Measurements from ENCODE around the gene PEAR1. TPM values are rescaled to one million over a fixed set of nuclear protein-coding genes. Genes with fewer than 3 reads are reported as not detected.
A peak's percentile ranks its signal among the peaks of the same experiment; 100 is the strongest.

The PEAR1 gene
- total RNA-seq, 2 donors from 2014 or later = 7.9 to 12.5 TPM

DNA sequence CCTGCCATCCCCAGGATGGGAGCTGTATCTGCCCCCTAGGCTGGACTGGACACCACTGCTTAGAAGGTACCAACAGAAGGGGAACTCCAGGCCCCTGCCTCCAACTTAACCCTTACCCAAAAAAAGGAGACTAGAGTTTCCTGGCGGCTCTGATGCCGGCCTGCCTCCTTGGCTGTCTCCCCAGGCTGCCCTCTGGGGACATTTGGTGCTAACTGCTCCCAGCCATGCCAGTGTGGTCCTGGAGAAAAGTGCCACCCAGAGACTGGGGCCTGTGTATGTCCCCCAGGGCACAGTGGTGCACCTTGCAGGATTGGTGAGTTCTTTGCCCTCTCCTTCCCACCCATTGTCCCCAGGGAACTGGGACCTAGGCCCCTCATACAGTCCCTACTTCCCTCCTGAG, 18.8 kb downstream of the PEAR1 start:
- Histone ChIP-seq H3K4me1 (peaks cover 0 to 15% of the 10 kb centered on the region in 2 donors), H3K4me3 (no peak overlapping the region), H3K27ac (no peak overlapping the region), H3K36me3 (peaks cover 35% of the 10 kb centered on the region), H3K27me3 (no peaks in the 10 kb centered on the region), H3K9me3 (no peaks in the 10 kb centered on the region)
- TF ChIP-seq, protein P1, sequence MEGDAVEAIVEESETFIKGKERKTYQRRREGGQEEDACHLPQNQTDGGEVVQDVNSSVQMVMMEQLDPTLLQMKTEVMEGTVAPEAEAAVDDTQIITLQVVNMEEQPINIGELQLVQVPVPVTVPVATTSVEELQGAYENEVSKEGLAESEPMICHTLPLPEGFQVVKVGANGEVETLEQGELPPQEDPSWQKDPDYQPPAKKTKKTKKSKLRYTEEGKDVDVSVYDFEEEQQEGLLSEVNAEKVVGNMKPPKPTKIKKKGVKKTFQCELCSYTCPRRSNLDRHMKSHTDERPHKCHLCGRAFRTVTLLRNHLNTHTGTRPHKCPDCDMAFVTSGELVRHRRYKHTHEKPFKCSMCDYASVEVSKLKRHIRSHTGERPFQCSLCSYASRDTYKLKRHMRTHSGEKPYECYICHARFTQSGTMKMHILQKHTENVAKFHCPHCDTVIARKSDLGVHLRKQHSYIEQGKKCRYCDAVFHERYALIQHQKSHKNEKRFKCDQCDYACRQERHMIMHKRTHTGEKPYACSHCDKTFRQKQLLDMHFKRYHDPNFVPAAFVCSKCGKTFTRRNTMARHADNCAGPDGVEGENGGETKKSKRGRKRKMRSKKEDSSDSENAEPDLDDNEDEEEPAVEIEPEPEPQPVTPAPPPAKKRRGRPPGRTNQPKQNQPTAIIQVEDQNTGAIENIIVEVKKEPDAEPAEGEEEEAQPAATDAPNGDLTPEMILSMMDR (IDR thresholded peaks at IDR 0.05) = no peak
- DNase-seq (ENCODE audit: low spot score) = no peak

DNA sequence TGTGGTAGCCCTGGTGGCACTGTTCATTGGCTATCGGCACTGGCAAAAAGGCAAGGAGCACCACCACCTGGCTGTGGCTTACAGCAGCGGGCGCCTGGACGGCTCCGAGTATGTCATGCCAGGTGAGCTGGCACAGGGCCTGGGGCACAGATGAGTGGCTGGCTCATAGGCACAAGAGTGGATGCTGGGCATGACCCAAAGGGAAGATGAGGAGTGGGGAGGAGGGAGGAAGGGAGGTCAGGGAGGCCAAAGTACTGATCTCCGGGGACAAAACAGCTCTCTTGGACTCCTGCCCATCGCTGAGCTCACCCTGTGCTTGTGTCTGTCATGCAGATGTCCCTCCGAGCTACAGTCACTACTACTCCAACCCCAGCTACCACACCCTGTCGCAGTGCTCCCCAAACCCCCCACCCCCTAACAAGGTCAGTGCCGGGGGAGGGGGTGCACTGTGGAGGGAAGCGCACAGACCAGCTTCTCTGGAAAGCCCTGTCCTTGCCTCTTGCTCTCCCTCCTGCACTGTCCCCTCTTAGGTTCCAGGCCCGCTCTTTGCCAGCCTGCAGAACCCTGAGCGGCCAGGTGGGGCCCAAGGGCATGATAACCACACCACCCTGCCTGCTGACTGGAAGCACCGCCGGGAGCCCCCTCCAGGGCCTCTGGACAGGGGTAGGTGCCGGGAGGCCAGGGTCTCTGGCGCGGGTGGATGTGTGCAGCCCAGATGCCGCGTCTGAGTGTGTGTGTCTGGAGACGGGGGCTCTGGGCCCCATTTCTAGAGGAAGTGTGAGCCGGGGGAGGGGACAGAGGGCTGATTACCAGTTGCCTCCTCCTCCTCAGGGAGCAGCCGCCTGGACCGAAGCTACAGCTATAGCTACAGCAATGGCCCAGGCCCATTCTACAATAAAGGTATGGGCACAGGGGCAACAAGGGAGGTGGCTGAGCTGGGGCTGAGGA, 19.6 kb downstream of the PEAR1 start:
- DNase-seq (ENCODE audit: low spot score) = no peak

DNA sequence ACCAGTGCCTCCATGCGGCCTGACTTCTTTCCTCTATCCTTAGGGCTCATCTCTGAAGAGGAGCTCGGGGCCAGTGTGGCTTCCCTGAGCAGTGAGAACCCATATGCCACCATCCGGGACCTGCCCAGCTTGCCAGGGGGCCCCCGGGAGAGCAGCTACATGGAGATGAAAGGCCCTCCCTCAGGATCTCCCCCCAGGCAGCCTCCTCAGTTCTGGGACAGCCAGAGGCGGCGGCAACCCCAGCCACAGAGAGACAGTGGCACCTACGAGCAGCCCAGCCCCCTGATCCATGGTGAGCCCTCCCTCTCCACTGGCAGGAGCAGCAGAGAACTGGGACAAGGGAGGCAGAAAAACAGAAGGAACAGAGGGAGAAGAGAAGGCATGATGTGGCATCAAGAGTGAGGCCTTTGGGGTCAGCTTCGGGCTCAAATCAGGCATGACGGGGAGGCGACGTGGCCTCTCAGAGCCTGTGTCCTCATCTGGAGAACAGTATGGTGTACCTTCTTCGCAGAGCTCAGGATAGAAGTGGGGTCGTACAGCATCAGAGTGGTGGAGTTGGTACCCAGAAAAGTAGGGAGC, 20.4 kb downstream of the PEAR1 start:
- H3K36me3 ChIP-seq = peaks cover 35% of the 10 kb centered on the region
- H3K27me3 ChIP-seq = no peaks in the 10 kb centered on the region
- no peak overlapping the region for H3K27ac ChIP-seq
- H3K9me3 ChIP-seq = peaks cover 0 to 6% of the 10 kb centered on the region in 2 donors
- no peak overlapping the region for H3K4me3 ChIP-seq
- TF ChIP-seq, protein P1 (IDR thresholded peaks at IDR 0.05) = no peak
- no peaks in the 10 kb centered on the region for H3K4me1 ChIP-seq
- DNase-seq (ENCODE audit: low spot score) = no peak

More for the DNA sequence above, 19.6 kb downstream of the PEAR1 start:
- Histone ChIP-seq H3K27ac (no peak overlapping the region), H3K27me3 (no peaks in the 10 kb centered on the region), H3K36me3 (peaks cover 35% of the 10 kb centered on the region), H3K9me3 (peaks cover 0 to 3% of the 10 kb centered on the region in 2 donors), H3K4me3 (no peak overlapping the region), H3K4me1 (peaks cover 0 to 7% of the 10 kb centered on the region in 2 donors)
- TF ChIP-seq, protein P1 (IDR thresholded peaks at IDR 0.05) = no peak

DNA sequence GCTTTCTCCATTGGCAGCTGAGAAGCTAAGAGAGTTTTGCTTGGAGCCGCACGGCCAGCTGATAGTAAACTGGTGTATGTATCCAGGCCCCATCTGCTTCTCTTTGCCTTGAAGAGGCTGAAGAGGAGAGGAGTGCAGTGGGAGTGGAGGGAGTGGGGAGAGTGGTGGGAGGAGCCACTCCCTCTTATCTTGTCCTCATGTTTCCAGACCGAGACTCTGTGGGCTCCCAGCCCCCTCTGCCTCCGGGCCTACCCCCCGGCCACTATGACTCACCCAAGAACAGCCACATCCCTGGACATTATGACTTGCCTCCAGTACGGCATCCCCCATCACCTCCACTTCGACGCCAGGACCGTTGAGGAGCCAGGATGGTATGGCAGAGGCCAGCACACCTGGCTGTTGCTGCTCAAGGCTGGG, 20.9 kb downstream of the PEAR1 start:
- Histone ChIP-seq H3K27ac (no peak overlapping the region), H3K36me3 (peaks cover 32% of the 10 kb centered on the region), H3K9me3 (peaks cover 0 to 6% of the 10 kb centered on the region in 2 donors), H3K4me1 (no peaks in the 10 kb centered on the region), H3K27me3 (no peaks in the 10 kb centered on the region), H3K4me3 (no peak overlapping the region)
- no peak for DNase-seq (ENCODE audit: low spot score)
- TF ChIP-seq, protein P1 (IDR thresholded peaks at IDR 0.05) = no peak

DNA sequence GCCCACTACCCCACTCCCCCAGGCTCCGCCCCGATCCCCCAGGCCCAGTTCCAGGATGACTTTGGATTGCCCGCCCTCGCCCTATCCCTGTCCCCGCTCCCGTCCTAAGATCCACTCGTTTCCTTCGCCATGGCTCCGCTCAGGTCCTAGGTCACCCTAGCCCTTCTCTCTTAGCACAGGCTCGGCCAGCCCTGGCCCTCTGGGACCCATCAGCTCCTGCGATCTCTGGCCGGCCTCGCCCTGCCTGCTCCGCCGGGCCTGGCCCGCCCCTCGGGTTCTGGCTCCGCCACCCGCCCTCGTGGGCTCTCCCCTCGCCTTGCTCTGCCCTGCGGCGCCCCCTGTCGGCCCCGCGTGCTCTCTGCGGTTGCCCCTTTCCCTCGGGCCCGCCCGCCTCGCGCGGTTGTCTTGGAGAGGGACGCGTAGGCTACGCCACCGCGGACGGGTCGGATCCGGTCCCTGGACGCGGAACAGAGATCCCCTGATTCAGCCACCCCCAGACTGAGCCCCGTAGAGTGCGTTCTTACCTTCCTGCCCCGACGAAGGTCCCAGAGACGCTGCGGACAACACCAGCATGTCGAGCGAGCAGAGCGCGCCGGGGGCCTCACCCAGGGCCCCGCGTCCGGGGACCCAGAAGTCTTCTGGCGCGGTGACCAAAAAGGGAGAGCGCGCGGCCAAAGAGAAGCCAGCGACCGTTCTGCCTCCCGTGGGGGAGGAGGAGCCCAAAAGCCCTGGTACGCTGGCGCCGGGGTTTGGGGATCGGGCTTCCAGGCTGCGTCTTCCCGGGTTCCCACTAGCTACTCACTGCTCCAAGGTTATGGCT, 26.9 kb downstream of the PEAR1 start, which contains the start of gene LRRC71:
Gene LRRC71, plus strand, starts transcription at position 400 of the 820 bp plus-strand sequence. Its CDS starts 172 bp downstream, at position 572.
- H3K36me3 ChIP-seq = peaks cover 2% of the 10 kb centered on the region
- peak within 1 kb of the TSS in 1 of 2 donors; percentile 33 for H3K4me3 ChIP-seq
- H3K27me3 ChIP-seq = peaks cover 11 to 29% of the 10 kb centered on the region in 2 donors
- peaks cover 0 to 26% of the 10 kb centered on the region in 2 donors for H3K4me1 ChIP-seq
- DNase-seq (ENCODE audit: low spot score) = peak; percentile 77
- H3K9me3 ChIP-seq = peaks cover 0 to 6% of the 10 kb centered on the region in 2 donors
- H3K27ac ChIP-seq = no peak within 1 kb of the TSS
- TF ChIP-seq, protein P1 (IDR thresholded peaks at IDR 0.05) = peak; percentile 74 to 95
